Measurements from ENCODE around the gene FGD5. TPM values are rescaled to one million over a fixed set of nuclear protein-coding genes. Genes with fewer than 3 reads are reported as not detected.

FGD5 gene
- total and polyA plus RNA-seq, 9 of the 15 experiments (the other 6 are each of a cell fraction or from before 2014, with no cell fraction given) = 0.18 TPM; not detected in 8

- no peak for TF ChIP-seq E2F8 (IDR thresholded peaks at IDR 0.05; ENCODE audit: low read depth, partially characterized antibody)
- TF ChIP-seq HMG20A (CRISPR knock-in tag; conservative IDR thresholded peaks at IDR 0.05) = no peak
- TF ChIP-seq TRIM24 (IDR thresholded peaks at IDR 0.05) = no peak
- TF ChIP-seq NR2C2 (CRISPR knock-in tag; IDR thresholded peaks at IDR 0.05) = no peak
- no peak for TF ChIP-seq NR2C2 (tag; IDR thresholded peaks at IDR 0.05)
These were observed 23.1 kb downstream of the FGD5 start (continued) for GRCh38 chr3:14841836-14842235.

- POLR2A ChIA-PET = interaction anchor here (0.7 to 1.5 kb wide), 2 partner anchors 9 to 10 kb away, joined by 3 to 4 read pairs; no protein-coding TSS in a partner anchor
- Histone ChIP-seq H3K9me3 (replicated peaks; ENCODE audit: control insufficient read depth, insufficient read depth, low read depth, low read length) (no peaks in the 10 kb centered on the region), H3K36me3 (ENCODE audit: control insufficient read depth, insufficient read depth, low read length) (no peaks in the 10 kb centered on the region), H3K79me2 (ENCODE audit: control insufficient read depth, insufficient read depth, low read length) (no peaks in the 10 kb centered on the region), H3K9me1 (ENCODE audit: control insufficient read depth, insufficient read depth, low read length) (no peaks in the 10 kb centered on the region), H3K27me3 (ENCODE audit: control insufficient read depth in 2 of 2, insufficient read depth in 2 of 2, low read length in 2 of 2) (peaks cover 22 to 31% of the 10 kb centered on the region in 2 experiments), H4K20me1 (replicated peaks; ENCODE audit: control insufficient read depth, insufficient read depth, low read length) (no peaks in the 10 kb centered on the region), H2AFZ (ENCODE audit: low read depth, low read length) (0 out of 2 replicates have a peak overlapping the region, but pooled peaks have one; percentile 21), H3K4me1 (replicated peaks in 1 of 2; ENCODE audit: control insufficient read depth in 2 of 2, insufficient read depth in 2 of 2, low read length in 2 of 2) (peaks cover 4 to 7% of the 10 kb centered on the region in 2 experiments; a peak in 3 of 5 replicates), H3K4me3 (no peak overlapping the region), H3K9ac (ENCODE audit: insufficient read depth in 1 of 2, low read depth in 2 of 2, low read length in 2 of 2) (no peak overlapping the region), H3K27ac (ENCODE audit: extremely low read depth, low read depth, low read length) (no peak overlapping the region), H3K4me2 (ENCODE audit: insufficient read depth, low read length) (no peak overlapping the region)
- in situ Hi-C loops (cut with MboI) = no loop called here
- CTCF ChIA-PET (ENCODE audit: low intra/inter-chr PET ratio) = no interaction called here
- intact Hi-C loops (cut with micrococcal nuclease) = no loop called here
- no TSS peak for BruUV-seq (replicated peaks)
- ATAC-seq = peak; percentile 6
- 4% methylated on average over 3 of the region's 3 CpGs for WGBS (ENCODE audit: insufficient coverage, low coverage, missing lambda C conversion rate)
- no peak for FAIRE-seq
- no peak for DNase-seq (ENCODE audit: extremely low read depth in 1 of 4, low spot score in 3 of 4)
- no peak for TF ChIP-seq ELF4 (CRISPR knock-in tag; IDR thresholded peaks at IDR 0.05)
- TF ChIP-seq CEBPZ (IDR thresholded peaks at IDR 0.05; ENCODE audit: borderline replicate concordance, low read depth, low read length) = no peak
- no peak for TF ChIP-seq ZFPM2 (CRISPR knock-in tag; IDR thresholded peaks at IDR 0.05)
- no peak for TF ChIP-seq MLLT1 (IDR thresholded peaks at IDR 0.05)
- no peak for TF ChIP-seq ZNF583 (CRISPR knock-in tag; IDR thresholded peaks at IDR 0.05)
- no peak for TF ChIP-seq ZNF431 (CRISPR knock-in tag; IDR thresholded peaks at IDR 0.05)
- no peak for TF ChIP-seq HMGN3 (IDR thresholded peaks at IDR 0.05; ENCODE audit: borderline replicate concordance, extremely low read depth, insufficient read length, low read depth, low read length)
These were observed 23.5 kb downstream of the FGD5 start for GRCh38 chr3:14842277-14842676.

All from K562 (cell line).